GM19452 (cell line): Measurements from ENCODE around the gene TXNDC17.
"Not testable (repeated sequence)": the region's sequence is repeated elsewhere in the genome, so short reads cannot be mapped to it uniquely, and the experiment has no call there.

Experiments
- ATAC-seq: cut with Tn5 transposase; IDR thresholded peaks from one replicate; pipeline ENCODE4 v1.9.1; 2021; ENCODE audit not compliant: unreplicated experiment

TXNDC17 gene

DNA sequence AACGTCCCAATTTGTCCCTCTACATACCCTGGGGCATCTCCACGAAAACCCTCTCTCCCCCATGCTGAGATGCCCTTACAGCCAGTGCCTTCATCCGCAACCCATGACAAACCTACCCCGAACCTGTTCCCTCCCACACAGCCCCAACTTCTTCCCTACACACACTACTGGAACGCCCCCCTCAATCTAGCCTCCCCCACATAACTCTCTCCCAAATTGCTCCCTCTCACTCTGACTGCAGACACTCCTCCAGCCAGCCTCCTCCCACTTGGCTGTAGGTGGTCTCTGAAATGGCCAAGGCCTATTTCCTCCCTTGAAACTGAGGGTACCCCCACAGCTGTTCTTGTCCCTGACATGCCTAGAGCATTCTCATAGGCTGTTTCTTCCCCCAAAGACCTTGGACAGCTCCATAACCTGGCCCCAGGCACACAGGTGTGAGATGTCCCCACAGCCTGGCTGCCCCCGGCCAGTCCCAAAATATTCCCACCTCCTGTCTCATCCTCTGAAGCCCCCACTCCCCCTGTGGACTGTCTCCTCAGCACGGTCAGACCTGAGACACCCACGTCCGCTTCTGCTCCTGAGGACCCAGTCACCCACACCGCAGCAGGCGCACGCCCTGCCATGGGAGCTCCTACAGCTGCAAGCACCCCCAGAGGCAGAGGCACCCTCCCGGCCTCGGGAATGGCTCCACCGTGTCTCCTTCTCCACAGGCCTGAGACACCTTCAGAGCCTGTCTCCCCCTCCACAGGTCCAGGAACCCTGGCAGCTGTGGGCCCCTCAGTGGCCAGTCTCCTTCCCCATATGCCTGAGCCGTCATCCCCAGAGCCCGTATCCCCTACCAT is 4.0 kb upstream of the TXNDC17 start:
- ATAC-seq: no peak

DNA sequence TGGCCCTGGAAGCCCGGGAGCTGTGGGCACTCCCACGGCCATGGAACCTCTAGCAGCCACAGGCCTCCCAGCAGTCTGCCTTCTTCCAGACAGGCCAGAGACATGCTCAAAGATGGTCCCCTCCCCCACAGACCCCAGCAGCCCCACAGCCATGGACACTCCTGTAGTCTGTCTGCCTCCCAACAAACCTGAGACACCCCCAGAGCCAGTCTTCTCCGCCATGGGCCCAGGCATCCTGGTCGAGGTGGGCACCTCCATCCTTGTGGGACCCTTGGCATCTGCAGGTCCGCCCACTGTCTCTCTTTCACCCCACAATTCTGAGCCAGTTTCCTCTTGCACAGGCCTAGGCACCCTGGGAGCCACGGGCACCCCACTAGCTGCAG is 3.4 kb upstream of the TXNDC17 start:
- no peak for ATAC-seq

- no peak for ATAC-seq
Observed at GRCh38 chr17:6638046-6638908, 2.6 kb upstream of the TXNDC17 start.

DNA sequence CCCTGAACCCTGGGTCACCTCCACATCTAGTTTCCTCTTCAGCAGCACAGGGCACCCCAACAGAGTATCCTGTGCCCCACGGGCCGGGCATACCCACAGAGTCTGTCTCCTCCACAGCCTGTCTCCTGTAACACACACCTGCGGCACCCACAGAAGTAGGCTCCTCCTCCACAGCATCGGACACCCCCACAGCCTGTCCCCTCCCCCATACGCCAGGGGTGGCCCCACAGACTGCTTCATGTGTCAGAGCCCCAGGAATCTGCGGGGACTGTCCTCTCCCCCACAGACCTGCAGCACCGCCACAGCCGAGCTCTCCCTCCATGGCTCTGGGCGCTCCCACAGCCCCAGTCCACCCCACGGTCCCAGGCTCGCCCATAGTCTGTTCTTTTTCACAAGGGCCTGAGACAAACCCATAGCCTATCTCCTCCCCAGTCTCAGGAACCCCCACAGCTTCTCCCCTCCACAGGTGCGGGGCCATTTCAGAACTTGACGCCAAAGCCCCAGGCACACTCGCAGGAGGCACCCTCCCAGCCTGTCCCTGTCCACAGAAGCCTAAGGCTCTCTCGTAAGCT is 1.8 kb upstream of the TXNDC17 start:
- ATAC-seq: no peak

DNA sequence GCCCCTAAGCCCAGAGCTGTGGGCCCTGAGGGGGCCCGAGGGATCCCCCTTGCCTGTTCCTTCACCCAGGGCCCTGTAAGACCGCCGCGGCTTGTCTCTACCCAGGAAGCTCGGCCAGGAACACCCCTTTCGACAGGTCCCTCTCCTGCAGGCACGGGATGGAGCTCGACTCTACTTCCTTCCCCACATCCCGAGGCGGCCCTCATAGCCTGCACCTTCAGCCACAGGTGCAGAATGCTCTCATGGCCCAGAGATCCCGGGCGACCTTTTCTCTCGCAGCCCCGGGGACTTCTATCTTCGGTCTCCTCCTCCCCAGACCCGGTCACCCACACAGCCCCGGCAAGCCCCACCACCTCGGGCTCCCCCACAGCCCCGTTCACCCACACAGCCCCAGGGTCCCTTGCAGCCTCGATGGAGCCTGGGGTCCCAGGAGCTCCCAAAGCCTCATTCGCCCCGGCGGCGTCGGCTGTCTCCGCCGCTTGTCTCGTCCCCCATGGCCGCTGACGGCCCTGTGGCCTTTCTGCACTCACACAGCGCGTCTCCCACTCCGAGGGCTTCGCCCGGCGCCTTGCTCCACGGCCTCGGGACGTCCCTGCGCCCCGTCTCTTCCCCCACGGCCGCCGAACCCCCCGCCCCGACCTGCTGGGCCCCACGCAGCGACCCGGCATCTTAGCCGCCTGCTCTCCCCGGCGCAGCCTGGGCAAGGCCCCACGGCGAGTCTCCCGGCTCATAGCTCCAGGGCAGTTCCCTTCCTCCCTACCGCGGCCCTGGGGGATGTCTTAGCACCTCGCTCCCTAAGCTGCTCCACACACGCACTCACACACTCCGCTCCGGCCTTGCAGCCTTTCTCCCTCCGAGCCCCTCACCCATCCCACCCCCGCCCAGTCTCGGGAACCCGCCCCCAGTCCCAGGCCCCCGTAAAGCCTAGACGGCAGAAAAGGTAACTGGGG is 999 bp upstream of the TXNDC17 start:
- no peak for ATAC-seq

DNA sequence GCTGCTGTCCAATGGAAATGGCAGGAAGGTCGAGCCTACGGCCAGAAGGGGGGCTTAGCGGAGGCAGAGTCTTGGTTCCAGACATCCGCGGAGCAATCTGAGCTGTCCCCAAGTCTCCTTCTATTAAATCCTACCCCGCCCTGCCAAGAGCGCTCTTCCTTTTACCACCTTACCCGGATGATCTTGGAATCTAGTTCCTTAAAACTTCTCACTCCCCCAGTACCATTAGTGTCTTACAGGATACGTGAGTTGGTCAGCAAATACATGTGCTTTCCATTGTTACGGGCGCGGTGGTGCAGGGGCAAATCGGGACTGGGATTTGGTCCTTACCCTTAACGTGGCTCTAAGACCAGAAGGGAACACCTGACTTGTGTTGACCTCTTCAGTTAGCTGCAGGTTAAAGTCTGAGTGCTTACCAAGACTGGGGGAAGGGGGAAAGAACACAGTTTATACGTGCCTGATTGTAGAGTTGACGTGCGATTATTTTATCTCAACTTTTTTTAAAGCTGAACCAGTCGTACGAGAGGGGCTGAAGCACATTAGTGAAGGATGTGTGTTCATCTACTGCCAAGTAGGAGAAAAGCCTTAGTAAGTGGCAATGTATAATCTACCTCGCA is 495 bp downstream of the TXNDC17 start:
- peak; percentile 2 for ATAC-seq

GRCh38 chr17:6642592-6642991 is 1.7 kb downstream of the TXNDC17 start:
- no peak for ATAC-seq

- no peak for ATAC-seq
Observed at GRCh38 chr17:6643451-6644125, 2.7 kb downstream of the TXNDC17 start.

GRCh38 chr17:6648181-6648580 is 7.3 kb downstream of the TXNDC17 start:
- no peak for ATAC-seq

GRCh38 chr17:6651354-6651918 is 10.6 kb downstream of the TXNDC17 start, which contains the start of the genes C17orf100 and MED31:
Gene C17orf100 (plus strand): TSS chr17:6651762. CDS start chr17:6651914, 152 bp downstream.
Gene MED31 (minus strand): TSS chr17:6651605. CDS start chr17:6651528, 77 bp downstream.
- ATAC-seq: peak; percentile 71

GRCh38 chr17:6651919-6652452 is 11.1 kb downstream of the TXNDC17 start:
- ATAC-seq: peak; percentile 11

GRCh38 chr17:6654841-6655731 is 14.2 kb downstream of the TXNDC17 start:
- no peak for ATAC-seq

GRCh38 chr17:6655732-6656361 is 15.0 kb downstream of the TXNDC17 start:
- not testable (repeated sequence) for ATAC-seq

GRCh38 chr17:6656797-6657632 is 16.2 kb downstream of the TXNDC17 start:
- ATAC-seq: not testable (repeated sequence)

GRCh38 chr17:6657633-6658287 is 16.9 kb downstream of the TXNDC17 start:
- ATAC-seq: no peak

- ATAC-seq: not testable (repeated sequence)
Observed at GRCh38 chr17:6658411-6658810, 17.6 kb downstream of the TXNDC17 start.
